Body of pancreas (tissue), 4 donors: Measurements from ENCODE around the gene SLCO3A1. TPM values are rescaled to one million over a fixed set of nuclear protein-coding genes. Genes with fewer than 3 reads are reported as not detected.

Experiments used
- ATAC-seq: fragments of 150-250 bp; one replicate; pipeline ENCODE4 v1.9.1; 2016
- DNase-seq, 4 donors: peaks; one replicate each; pipeline ENCODE4 v3.0.0-alpha.2; 2019
- H3K27ac ChIP-seq, 4 donors: fragments of 200-600 bp; sonication (generic); 1 replicate in 3 of 4; 2 replicates in 1 of 4; pipeline versions ENCODE4 v1.5.1 to v1.6.1; 2016 to 2019; ENCODE audit warnings: mild to moderate bottlenecking in 1 of 4, mixed read lengths in 1 of 4, moderate library complexity in 1 of 4
- H3K27me3 ChIP-seq, 2 donors: fragments of 200-600 bp; sonication (generic); one replicate each; pipeline ENCODE4 v1.6.0; 2016; ENCODE audit warnings: mild to moderate bottlenecking in 1 of 2
- H3K36me3 ChIP-seq, 2 donors: fragments of 200-600 bp; sonication (generic); replicated peaks in 1 of 2; 2 replicates each; pipeline ENCODE4 v1.5.1; 2016; ENCODE audit warnings: low read depth in 2 of 2; ENCODE audit not compliant: insufficient read depth in 1 of 2
- H3K4me1 ChIP-seq: fragments of 200-600 bp; sonication (generic); one replicate; pipeline ENCODE4 v1.6.0; 2016
- H3K4me3 ChIP-seq, 2 donors: fragments of 200-600 bp; sonication (generic); 1 replicate in 1 of 2; 2 replicates in 1 of 2; pipeline ENCODE4 v1.5.1; 2016 to 2019
- H3K9me3 ChIP-seq, 3 donors: fragments of 200-600 bp; sonication (generic); 1 replicate in 2 of 3; 2 replicates in 1 of 3; pipeline ENCODE4 v1.5.1; 2016
- POLR2A ChIP-seq, 3 donors: fragments of 450-650 bp; IDR thresholded peaks; one replicate each; pipeline ENCODE4 v1.6.1; 2016; ENCODE audit warnings: antibody characterized with exemption in 3 of 3, mild to moderate bottlenecking in 2 of 3
- WGBS, 2 donors: methylation state at CpG; one replicate each; pipeline ENCODE4 v1.1.5; 2017; 5-methylcytosine and 5-hydroxymethylcytosine counted together
- intact Hi-C: fragments of 100-400 bp; cut with DNase I; formaldehyde crosslinking; loops from one replicate; pipeline ENCODE4 v1.15.1; 2023
- total RNA-seq, 2 donors: library from RNA; depleted of rRNA; stranded (reverse); fragments of >200 nt; gene quantifications; one replicate each; pipeline ENCODE4 v1.1.0, GENCODE V29; 2016
- TF ChIP-seq, protein P1 (sequence below), 7 experiments: fragments of 450-650 bp in 4 of 7; fragments of 200-600 bp in 3 of 7; sonication (generic) in 3 of 7; IDR thresholded peaks; one replicate each; pipeline ENCODE4 v1.5.1; 2016 to 2019; ENCODE audit warnings: antibody characterized with exemption in 7 of 7

Gene SLCO3A1
- total RNA-seq, 2 donors from 2014 or later = 5.7 to 12.9 TPM

DNA sequence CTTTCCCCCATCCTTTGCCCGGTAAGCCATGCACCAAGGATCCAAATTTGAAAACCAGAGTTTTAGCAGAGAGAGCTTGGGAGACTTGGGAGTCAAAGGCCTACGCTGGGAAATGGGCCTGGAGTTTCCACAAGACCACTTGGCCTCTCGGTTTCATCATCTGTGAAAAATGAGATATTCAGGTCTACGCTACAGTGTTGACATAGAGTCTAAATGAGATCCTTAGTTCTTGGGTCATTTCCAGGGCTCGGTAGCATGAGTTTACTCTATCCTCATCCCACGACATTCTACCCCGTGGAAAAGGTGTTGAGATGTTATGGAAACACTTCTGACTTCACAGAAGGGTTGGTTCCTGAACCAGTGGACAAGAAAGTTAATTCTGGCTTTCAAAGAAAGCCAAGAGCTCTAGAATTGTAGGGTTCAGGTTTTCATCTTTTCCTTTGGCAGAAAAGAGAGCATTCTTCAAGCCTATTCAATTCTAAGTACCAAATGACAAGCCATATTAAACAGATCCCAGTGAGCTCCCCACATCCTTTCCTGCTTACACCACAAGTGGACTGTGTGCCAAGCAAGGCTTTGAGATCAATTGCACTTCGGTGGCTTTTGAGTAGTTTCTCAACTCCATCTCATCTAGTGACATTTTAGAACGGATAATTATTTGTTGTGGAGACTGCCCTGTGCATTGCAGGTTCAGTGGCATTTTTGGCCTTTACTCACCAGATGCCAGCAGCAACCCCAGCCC, 219.7 kb downstream of the SLCO3A1 start:
- WGBS, 2 donors = 72 to 76% methylated on average over 9 of the region's 9 CpGs
- H3K27ac ChIP-seq = no peak overlapping the region
- no peaks in the 10 kb centered on the region for H3K36me3 ChIP-seq
- H3K4me1 ChIP-seq = peaks cover 5% of the 10 kb centered on the region
- DNase-seq (peak in 1 of 4 donors; percentile 34), ATAC-seq (no peak)
- TF ChIP-seq, protein P1, sequence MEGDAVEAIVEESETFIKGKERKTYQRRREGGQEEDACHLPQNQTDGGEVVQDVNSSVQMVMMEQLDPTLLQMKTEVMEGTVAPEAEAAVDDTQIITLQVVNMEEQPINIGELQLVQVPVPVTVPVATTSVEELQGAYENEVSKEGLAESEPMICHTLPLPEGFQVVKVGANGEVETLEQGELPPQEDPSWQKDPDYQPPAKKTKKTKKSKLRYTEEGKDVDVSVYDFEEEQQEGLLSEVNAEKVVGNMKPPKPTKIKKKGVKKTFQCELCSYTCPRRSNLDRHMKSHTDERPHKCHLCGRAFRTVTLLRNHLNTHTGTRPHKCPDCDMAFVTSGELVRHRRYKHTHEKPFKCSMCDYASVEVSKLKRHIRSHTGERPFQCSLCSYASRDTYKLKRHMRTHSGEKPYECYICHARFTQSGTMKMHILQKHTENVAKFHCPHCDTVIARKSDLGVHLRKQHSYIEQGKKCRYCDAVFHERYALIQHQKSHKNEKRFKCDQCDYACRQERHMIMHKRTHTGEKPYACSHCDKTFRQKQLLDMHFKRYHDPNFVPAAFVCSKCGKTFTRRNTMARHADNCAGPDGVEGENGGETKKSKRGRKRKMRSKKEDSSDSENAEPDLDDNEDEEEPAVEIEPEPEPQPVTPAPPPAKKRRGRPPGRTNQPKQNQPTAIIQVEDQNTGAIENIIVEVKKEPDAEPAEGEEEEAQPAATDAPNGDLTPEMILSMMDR (IDR thresholded peaks at IDR 0.05) = no peak
- no peak for TF ChIP-seq POLR2A (IDR thresholded peaks at IDR 0.05)
- H3K4me3 ChIP-seq = no peak overlapping the region
- intact Hi-C loops = no loop called here
- H3K9me3 ChIP-seq = no peaks in the 10 kb centered on the region
- H3K27me3 ChIP-seq = no peaks in the 10 kb centered on the region

DNA sequence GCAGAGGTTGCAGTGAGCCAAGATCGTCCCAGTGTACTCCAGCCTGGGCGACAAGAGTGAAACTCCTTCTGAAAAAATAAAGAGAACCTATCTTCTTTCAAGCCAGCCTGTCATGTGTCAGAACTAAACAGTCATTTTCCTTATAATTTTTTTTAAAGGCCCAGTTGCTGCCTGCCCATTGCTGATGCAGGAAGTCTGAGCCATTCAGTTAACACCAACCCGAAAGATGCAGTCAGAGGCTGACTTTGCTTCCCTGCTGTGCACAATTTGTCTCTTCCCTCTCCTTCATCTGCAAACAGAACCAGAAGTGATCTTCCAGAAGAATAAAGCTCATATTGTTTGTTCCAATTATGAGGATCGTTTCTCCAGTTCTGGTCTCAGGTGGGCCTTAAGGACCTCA, 220.6 kb downstream of the SLCO3A1 start:
- 77 to 81% methylated on average over 4 of the region's 4 CpGs for WGBS, 2 donors
- peaks cover 5% of the 10 kb centered on the region for H3K4me1 ChIP-seq
- intact Hi-C loops = no loop called here

DNA sequence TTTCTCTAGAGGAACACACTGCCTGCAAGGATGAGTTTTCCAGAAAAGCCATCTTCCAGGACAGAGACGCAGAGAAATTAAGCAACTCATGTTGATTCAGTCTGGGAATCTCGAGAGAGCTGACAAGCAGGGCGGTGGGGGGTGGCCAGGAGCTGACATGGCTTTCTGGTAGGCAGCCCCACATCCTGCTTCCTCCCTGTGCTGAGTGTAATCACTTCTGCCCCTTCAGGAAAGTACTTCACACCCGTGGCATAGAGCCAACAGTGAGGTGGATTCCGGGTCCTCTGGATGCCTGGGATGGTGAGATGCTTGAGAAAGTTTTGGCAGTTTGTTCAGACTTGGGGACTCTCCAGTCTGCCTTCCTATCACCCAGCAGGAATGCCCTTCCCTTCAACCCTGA, 221.1 kb downstream of the SLCO3A1 start:
- H3K27ac ChIP-seq = no peak overlapping the region
- peak; percentile 21 to 49 (median 44) for DNase-seq
- intact Hi-C loops = no loop called here

More for the DNA sequence above, 220.6 kb downstream of the SLCO3A1 start:
- no peak overlapping the region for H3K27ac ChIP-seq
- ATAC-seq (no peak), DNase-seq (no peak)
- H3K4me3 ChIP-seq = no peak overlapping the region
- H3K27me3 ChIP-seq = no peaks in the 10 kb centered on the region
- no peaks in the 10 kb centered on the region for H3K9me3 ChIP-seq
- TF ChIP-seq POLR2A (IDR thresholded peaks at IDR 0.05) = no peak
- TF ChIP-seq, protein P1 (IDR thresholded peaks at IDR 0.05) = no peak
- H3K36me3 ChIP-seq = no peaks in the 10 kb centered on the region

DNA sequence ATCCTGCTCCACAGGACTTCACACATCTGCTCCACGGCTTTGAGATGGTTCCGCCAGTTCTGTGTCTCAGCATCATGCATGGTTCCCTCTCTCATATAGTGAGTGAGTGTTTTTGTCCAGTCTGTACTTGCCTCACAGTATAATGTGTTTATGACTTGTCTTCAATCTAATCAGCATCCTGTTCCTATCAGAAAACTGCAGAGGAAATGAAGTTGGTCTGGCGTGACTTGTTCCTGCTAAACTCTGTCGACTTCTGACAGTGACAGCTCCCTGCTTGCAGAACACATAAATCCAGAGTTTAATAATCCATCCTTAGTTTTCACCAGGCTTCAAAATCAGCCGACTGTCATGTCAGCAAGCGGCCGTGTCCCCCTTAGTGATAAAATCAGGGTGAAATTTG, 222.3 kb downstream of the SLCO3A1 start:
- no peak for ATAC-seq
- no peaks in the 10 kb centered on the region for H3K9me3 ChIP-seq
- no peaks in the 10 kb centered on the region for H3K4me1 ChIP-seq
- no peaks in the 10 kb centered on the region for H3K27me3 ChIP-seq
- intact Hi-C loops = no loop called here
- H3K36me3 ChIP-seq = no peaks in the 10 kb centered on the region
- TF ChIP-seq, protein P1 (IDR thresholded peaks at IDR 0.05) = no peak
- no peak for TF ChIP-seq POLR2A (IDR thresholded peaks at IDR 0.05)
- H3K27ac ChIP-seq = no peak overlapping the region
- 48 to 54% methylated on average over 7 of the region's 7 CpGs for WGBS, 2 donors
- DNase-seq = no peak
- H3K4me3 ChIP-seq = no peak overlapping the region

More for the DNA sequence above, 221.1 kb downstream of the SLCO3A1 start:
- WGBS, 2 donors = 28 to 37% methylated on average over 5 of the region's 5 CpGs
- TF ChIP-seq, protein P1 (IDR thresholded peaks at IDR 0.05) = no peak
- TF ChIP-seq POLR2A (IDR thresholded peaks at IDR 0.05) = no peak
- Histone ChIP-seq H3K9me3 (no peaks in the 10 kb centered on the region), H3K4me1 (peaks cover under 1% of the 10 kb centered on the region), H3K36me3 (no peaks in the 10 kb centered on the region), H3K4me3 (no peak overlapping the region), H3K27me3 (no peaks in the 10 kb centered on the region)
- ATAC-seq = peak; percentile 43

DNA sequence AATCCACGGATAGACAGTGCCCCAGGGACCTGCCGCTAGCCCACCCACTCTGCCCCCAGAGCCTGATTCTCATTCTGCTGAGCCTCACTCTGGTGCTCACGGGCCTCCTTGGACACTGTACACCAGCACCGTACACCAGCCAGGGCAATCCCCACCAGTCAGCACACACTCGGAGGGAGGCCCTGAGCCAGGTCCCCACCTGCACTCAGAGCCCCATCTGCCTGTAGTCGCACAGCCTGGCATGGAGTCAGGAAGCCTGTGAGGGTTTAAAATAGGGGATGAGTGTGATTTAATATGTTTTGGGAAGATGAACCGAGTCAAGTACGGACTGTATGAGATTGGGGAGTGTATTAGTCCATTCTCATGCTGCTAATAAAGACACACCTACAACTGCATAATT, 223.0 kb downstream of the SLCO3A1 start:
- DNase-seq (no peak), ATAC-seq (no peak)
- intact Hi-C loops = no loop called here

More for the DNA sequence above, 223.0 kb downstream of the SLCO3A1 start:
- Histone ChIP-seq H3K4me3 (no peak overlapping the region), H3K36me3 (no peaks in the 10 kb centered on the region), H3K9me3 (no peaks in the 10 kb centered on the region), H3K27ac (no peak overlapping the region), H3K4me1 (no peaks in the 10 kb centered on the region), H3K27me3 (no peaks in the 10 kb centered on the region)
- TF ChIP-seq, protein P1 (IDR thresholded peaks at IDR 0.05) = no peak
- no peak for TF ChIP-seq POLR2A (IDR thresholded peaks at IDR 0.05)
- 58 to 69% methylated on average over 8 of the region's 8 CpGs for WGBS, 2 donors
